Right atrium auricular region (tissue), 2 donors: ENCODE data around the gene LMF1. TPM values are rescaled to one million over a fixed set of nuclear protein-coding genes. Genes with fewer than 3 reads are reported as not detected.

ENCODE experiments used
- DNase-seq: peaks from one replicate; pipeline ENCODE4 v3.0.0-alpha.2; 2019; ENCODE audit warnings: low spot score
- H3K27ac ChIP-seq, 2 donors: fragments of 200-600 bp; sonication (generic); 1 replicate in 1 of 2; 2 replicates in 1 of 2; pipeline ENCODE4 v1.5.1; 2016 to 2019
- H3K27me3 ChIP-seq, 2 donors: fragments of 200-600 bp; sonication (generic); one replicate each; pipeline versions ENCODE4 v1.5.1 to v1.6.0; 2017 to 2019
- H3K36me3 ChIP-seq: fragments of 200-600 bp; sonication (generic); one replicate; pipeline ENCODE4 v1.5.1; 2016
- H3K4me1 ChIP-seq, 2 donors: fragments of 200-600 bp; sonication (generic); one replicate each; pipeline versions ENCODE4 v1.5.1 to v1.6.0; 2017 to 2019
- H3K4me3 ChIP-seq, 2 donors: fragments of 200-600 bp; sonication (generic); 1 replicate in 1 of 2; 2 replicates in 1 of 2; pipeline ENCODE4 v1.5.1; 2017 to 2019; ENCODE audit warnings: mild to moderate bottlenecking in 1 of 2, moderate library complexity in 1 of 2
- H3K9me3 ChIP-seq, 2 donors: fragments of 200-600 bp; sonication (generic); one replicate each; pipeline ENCODE4 v1.5.1; 2019
- CTCF ChIP-seq, 2 donors: fragments of 200-600 bp; sonication (generic); IDR thresholded peaks; one replicate each; pipeline ENCODE4 v1.5.1; 2019; ENCODE audit warnings: antibody characterized with exemption in 2 of 2
- total RNA-seq, 2 donors: library from RNA; depleted of rRNA; stranded (reverse); fragments of >200 nt; gene quantifications; one replicate each; pipeline ENCODE4 v1.1.0, GENCODE V29; 2016

LMF1 gene
- total RNA-seq, 2 donors from 2014 or later: 11.9 to 14.1 TPM

- H3K27me3 ChIP-seq: peaks cover 0 to 12% of the 10 kb centered on the region in 2 donors
- no peak for TF ChIP-seq CTCF (IDR thresholded peaks at IDR 0.05)
- no peaks in the 10 kb centered on the region for H3K36me3 ChIP-seq
- no peak for DNase-seq
- no peak overlapping the region for H3K27ac ChIP-seq
- H3K4me3 ChIP-seq: no peak overlapping the region
- peaks cover 0 to 24% of the 10 kb centered on the region in 2 donors for H3K4me1 ChIP-seq
- H3K9me3 ChIP-seq: no peaks in the 10 kb centered on the region
Observed at GRCh38 chr16:805474-805873, 165.3 kb downstream of the LMF1 start.

GRCh38 chr16:804193-805048, 166.4 kb downstream of the LMF1 start:
- H3K36me3 ChIP-seq: no peaks in the 10 kb centered on the region
- H3K27ac ChIP-seq: no peak overlapping the region
- no peak for DNase-seq
- peaks cover 0 to 24% of the 10 kb centered on the region in 2 donors for H3K4me1 ChIP-seq
- no peak for TF ChIP-seq CTCF (IDR thresholded peaks at IDR 0.05)
- H3K27me3 ChIP-seq: peaks cover 4 to 21% of the 10 kb centered on the region in 2 donors
- no peak overlapping the region for H3K4me3 ChIP-seq
- H3K9me3 ChIP-seq: no peaks in the 10 kb centered on the region

GRCh38 chr16:803754-804080, 167.1 kb downstream of the LMF1 start:
- no peak for TF ChIP-seq CTCF (IDR thresholded peaks at IDR 0.05)
- H3K9me3 ChIP-seq: no peaks in the 10 kb centered on the region

More at GRCh38 chr16:803754-804080, 167.1 kb downstream of the LMF1 start:
- Histone ChIP-seq H3K4me1 (peaks cover 0 to 24% of the 10 kb centered on the region in 2 donors), H3K27me3 (peaks cover 4 to 21% of the 10 kb centered on the region in 2 donors), H3K27ac (no peak overlapping the region), H3K4me3 (no peak overlapping the region), H3K36me3 (no peaks in the 10 kb centered on the region)
- DNase-seq: no peak

Other genes with a start within 250 kb of the LMF1 start
- 10 to 100 TPM; 36.5 to 37.5 TPM for gene ANTKMT, start 249.8 kb downstream of the LMF1 start, total RNA-seq
- under 1 TPM; 0.43 to 0.56 TPM for gene CCDC78, start 244.5 kb downstream of the LMF1 start, total RNA-seq
- gene HAGHL, start 243.9 kb downstream of the LMF1 start, total RNA-seq: 1 to 10 TPM; 9.6 to 9.7 TPM
- gene CIAO3, start 230.0 kb downstream of the LMF1 start, total RNA-seq: 10 to 100 TPM; 23.3 to 25.5 TPM
- gene MSLN, start 210.2 kb downstream of the LMF1 start, total RNA-seq: 10 to 100 TPM; 44.8 to 94.6 TPM
- 10 to 100 TPM; 11.4 to 13.2 TPM for gene RPUSD1, start 182.6 kb downstream of the LMF1 start, total RNA-seq
- 1 to 10 TPM; 1.8 to 2.3 TPM for gene CHTF18, start 182.4 kb downstream of the LMF1 start, total RNA-seq
- gene GNG13, start 170.2 kb downstream of the LMF1 start, total RNA-seq: not detected
- gene SOX8, start 10.8 kb upstream of the LMF1 start, total RNA-seq: 1 to 10 TPM; 1.0 to 1.6 TPM
- gene SSTR5, start 101.8 kb upstream of the LMF1 start, total RNA-seq: 10 to 100 TPM in 1 of 2 donors, 1 to 10 TPM in 1; 2.7 to 14.1 TPM
- not detected for gene C1QTNF8, start 125.3 kb upstream of the LMF1 start, total RNA-seq
- gene CACNA1H, start 182.1 kb upstream of the LMF1 start, total RNA-seq: 1 to 10 TPM; 7.0 to 9.4 TPM